Activated CD4-positive, CD25-positive, alpha-beta regulatory T cell treated with anti-CD3 and anti-CD28 coated beads, Interleukin-2, amount 50 U/mL, for 16 hours (primary cell): ENCODE data around the gene PRPF6.
"Not testable (repeated sequence)": the region's sequence is repeated elsewhere in the genome, so short reads cannot be mapped to it uniquely, and the experiment has no call there.

Source experiments
- DNase-seq: peaks from one replicate; pipeline ENCODE4 v3.0.0-alpha.2; 2020; ENCODE audit warnings: low read depth, low spot score

PRPF6 gene

DNA sequence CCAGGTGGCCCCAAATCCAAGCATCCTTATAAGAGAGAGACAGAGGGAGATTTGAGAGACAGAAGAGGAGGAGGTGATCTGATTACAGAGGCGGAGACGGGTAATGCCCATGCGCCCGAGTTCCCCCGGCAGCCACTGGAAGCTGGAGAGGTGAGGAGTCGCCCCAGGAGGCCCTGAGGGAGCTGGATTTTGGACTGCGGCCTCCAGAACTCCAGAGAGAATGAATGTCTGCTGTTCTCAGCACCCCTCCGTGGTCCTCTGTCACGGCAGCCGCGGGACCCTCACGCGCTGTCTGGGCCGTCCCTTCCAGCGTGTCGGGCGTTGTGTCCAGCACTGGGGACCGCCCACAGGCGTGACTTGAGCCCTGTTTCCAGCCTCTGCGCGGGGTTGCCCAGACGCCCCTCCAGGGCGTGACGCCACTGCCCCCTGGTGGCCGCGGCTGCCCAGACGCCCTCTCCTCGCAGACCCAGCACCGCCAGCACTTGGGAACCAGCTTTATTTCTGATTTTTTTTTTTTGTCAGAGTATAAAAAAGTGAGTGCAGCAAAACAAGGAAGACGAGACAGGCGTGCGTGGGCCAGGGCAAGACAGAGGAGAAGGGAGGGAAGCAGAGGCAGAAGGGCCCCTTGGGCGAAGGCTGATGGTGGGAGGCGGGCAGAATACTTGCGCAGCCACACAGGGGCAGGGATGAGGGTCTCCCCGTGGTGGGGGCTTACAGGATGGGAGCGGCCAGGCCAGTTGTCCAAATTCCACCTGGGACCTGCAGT lies 7.1 kb upstream of the PRPF6 start:
- no peak for DNase-seq

DNA sequence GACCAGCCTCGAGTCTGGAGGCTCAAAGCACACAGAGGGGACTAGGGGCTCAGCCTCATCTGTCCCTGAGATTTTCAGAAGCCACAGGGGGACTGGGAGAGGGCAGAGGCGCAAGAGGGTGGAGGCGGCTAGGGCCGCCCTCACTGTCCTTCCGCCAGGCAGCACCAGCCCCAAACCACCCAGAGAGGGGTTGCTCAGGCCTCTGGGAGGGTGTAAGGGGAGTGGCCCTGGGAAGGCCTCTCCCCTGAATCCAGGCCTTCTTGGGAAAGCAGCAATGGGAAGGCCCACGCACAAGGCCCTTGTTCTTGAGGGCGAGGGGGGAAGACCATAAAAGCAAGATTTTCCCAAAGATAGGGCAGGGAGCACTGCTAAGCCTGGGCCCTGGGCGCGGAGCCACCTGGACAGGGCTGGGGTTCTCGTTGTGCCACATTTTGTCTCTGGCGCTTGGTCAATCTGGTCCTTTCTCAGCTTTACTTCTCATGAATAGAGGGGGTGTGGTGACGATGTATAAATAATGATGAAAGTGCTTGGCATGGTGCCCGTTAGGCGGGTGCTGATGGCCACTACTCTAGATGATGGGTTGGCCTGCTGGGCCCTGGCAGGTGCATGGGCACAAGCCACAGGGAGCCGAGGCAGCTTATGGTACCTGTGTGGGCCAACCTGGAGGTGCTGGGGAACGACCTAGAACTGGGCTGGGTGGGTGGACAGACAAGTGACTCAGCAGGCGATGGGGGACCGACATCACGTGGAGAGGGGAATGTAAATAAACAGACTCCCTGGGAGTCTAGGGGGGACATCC lies 6.3 kb upstream of the PRPF6 start:
- no peak for DNase-seq

DNA sequence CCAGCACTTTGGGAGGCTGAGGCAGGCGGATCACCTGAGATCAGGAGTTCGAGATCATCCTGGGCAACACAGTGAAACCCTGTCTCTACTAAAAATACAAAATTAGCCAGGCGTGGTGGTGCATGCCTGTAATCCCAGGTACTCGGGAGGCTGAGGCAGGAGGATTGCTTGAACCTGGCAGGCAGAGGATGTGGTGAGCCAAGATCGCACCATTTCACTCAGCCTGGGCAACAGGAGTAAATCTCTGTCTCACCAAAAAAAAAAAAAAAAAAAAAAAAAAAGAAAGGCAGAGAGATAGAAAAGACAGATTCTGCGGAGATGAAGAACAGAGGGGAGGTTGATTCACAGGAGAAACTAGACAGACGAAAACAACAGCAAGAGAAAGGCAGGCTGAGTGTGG lies 4.4 kb upstream of the PRPF6 start:
- not testable (repeated sequence) for DNase-seq

DNA sequence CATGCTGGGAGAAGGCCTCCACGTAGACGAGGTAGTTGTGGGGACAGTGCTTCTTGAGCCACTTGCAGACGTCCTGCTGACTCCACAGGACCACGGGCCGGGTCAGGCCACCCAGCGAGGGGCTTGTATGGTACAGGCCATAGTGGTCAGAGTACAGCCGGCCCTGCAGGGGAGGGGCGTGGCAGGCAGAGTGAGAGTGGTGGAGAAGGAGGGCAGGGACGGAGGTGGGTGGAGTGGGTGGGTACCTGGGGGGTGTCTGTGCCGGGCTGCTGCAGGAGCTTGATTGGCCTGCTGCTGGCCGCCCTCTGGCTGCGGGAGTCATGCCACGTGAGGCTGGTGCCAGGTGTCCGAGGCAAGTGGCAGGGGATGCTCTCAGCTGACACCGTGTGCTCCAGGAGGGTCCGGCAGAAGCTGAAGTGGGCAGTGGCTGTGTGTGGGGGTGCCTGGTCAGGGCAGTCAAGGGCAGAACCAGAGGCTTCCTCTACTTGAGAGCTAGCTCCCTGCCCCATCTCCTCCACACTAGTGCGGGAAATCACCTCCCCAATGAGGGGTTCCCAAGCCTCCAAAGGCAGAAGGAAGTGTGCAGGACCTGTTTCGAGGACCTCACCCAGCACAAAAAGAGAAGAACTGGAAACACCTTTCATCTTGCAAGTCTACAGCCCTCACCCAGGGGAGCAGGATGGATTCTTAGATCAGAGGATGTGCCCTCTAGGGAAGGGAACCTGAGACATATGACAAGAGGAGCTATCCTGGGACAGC lies 3.8 kb upstream of the PRPF6 start:
- DNase-seq, result no peak

DNA sequence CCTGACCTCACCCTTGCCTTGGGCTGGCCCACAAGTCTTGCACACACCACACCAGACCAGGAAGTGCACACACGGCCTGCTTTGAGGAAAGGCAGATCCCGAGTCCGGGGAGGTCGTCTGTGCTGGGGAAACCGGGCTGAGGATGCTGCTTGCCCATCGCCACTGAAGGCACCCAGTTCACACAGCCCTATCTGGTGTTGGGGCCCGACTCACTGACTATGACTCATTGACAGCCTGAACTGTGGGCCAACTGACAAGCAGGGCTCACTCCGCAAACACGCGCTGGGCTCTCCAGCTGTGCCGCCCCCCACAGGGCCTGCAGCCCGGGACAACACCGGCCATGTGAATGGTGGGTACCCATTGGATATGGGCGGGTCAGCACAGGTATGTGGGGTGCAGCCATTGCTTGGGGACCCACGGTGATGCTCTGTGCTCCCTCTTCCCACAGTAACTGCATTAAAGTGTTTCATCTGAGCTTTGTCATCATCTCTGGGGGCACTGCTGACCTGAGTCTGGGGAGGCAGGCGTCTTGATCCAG lies 3.1 kb upstream of the PRPF6 start:
- DNase-seq, result no peak

DNA sequence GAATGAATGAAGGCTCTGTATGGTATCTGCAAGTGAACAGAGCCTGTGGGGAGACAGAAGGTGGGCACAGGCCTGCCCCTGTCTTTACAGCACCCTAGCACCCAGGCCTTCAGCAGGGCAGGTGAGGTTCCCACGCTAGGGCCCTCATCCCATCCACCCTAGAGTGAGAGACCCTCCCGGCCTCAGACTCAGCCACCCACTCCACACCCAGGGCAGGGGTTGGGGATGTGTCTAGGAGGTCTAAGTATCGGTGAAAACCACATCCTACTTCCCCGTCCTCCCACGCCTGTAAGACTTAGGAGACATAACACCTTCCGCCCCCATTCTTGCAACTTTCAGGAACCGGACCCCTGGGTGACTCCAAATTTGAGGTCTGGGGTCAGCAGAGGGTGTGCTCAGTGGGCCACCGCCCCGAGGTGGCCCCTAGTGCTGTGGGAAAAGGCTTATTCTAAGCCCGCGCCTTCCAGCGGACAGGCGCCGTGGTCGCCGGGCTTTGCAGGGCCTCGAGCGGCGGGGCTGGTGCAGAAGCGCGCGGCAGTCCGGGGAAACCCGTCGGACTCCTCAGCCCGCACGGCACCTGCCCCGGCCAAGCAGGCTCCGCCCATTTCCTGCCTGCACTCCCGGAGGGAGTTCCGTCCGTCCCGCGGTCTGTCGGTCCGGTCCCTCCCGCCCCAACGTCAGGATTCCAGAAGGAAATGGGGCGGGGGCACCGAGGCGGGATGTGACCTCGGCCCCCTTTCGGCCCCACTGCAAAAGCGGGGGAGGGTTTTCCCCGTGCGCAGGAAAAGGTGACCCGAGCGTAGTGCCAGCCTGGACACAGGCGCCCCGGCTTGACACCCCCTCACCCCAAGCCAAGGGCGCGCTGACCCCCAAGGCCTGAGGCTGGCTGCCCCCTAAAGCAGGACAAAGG lies 2.4 kb upstream of the PRPF6 start:
- no peak for DNase-seq

DNA sequence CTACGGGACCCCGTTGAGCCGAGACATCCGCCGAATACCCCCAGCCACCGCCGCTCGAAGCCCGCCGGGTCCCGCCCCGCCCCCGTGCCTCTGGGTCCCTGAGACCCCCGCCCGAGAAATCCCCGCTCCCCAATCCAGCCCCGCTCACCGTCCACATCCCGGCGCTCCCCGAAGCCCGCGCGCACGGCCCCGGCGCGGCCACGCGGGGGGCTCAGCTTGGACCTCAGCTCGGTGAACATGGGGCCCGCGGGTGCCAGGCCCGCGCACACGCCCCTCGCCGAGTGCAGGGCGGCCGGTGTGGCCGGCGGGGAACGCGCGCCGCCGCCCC lies 1.7 kb upstream of the PRPF6 start:
- DNase-seq, result no peak

DNA sequence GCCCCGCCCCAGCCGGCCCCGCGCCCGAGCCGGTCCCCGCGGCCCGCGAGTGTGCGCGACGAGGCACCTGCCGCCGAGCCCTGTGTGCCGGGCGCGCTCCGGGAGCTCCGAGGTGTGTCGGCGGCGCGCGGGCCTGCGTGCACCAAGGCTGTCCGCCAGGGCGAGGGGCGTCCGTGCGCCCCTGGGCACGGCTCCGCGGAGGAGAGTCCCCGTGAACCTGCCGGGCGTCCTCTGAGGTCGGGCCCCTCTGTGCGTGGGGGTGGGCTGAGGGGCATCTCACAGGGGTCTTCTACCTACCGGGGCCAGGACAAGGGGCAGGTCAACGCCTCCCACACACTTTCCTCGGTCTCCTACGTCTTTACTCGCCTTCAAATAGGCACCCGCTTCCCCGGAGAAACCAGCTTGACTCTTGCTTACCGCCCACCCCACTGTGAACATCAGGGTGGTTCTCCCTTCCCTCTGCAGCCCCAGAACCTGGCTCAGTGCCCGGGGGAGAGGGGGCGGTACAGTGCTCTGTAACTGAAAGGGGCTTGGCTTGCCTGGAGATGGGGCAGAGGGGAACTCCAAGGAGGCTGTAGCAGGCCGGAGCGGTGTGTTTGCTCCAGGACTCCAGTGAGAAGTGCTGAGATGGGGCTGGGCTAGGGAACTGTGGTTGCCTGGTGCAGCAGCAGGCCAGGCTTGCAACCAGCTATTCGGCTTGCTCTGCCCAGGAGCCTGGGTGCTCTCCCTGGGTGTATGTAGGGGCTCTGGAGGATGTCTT lies 1.2 kb upstream of the PRPF6 start, which contains the start of gene SAMD10:
Gene SAMD10 (minus strand): TSS at position 86 of the 760 bp plus-strand sequence. CDS start 175 bp downstream, outside the sequence.
- no peak for DNase-seq

DNA sequence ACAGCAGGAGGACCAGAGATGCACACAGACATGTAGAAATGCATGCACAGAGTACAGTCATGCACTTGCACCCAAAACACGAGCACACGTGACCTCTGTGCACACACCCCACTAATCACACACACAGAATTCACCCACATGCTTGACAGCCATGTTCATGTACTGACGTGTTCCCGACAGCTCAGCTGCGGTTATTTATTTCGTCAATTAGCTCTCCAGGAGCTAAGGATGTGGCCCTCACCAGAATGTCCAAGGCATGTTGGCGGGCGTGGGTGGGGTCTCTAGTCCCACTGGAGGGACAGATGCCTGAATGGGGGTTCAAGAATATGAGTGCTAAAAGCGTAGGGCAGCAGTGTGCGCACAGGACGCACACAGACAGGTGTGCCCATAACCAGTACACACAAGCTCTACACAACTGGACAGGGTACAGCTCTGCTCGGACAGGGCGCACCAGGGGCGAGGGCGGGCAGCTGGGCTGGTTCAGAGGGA lies 571 bp upstream of the PRPF6 start:
- no peak for DNase-seq

DNA sequence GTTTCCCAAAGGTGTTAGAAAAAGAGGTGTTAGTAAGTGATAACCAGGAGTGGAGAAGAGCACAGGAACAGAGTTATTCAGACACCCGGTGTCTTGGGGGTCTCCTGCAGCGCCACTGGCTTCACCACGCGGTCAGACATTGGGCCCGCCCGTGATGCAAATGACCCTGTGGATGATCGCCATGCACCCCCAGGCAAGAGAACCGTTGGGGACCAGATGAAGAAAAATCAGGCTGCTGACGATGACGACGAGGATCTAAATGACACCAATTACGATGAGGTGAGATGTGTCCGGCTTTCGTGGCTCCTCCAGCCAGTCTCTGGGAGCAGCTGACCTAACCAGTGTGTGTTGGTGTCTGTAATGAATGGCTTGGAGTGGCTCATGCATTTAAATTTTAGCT lies 2.0 kb downstream of the PRPF6 start:
- DNase-seq, result no peak

DNA sequence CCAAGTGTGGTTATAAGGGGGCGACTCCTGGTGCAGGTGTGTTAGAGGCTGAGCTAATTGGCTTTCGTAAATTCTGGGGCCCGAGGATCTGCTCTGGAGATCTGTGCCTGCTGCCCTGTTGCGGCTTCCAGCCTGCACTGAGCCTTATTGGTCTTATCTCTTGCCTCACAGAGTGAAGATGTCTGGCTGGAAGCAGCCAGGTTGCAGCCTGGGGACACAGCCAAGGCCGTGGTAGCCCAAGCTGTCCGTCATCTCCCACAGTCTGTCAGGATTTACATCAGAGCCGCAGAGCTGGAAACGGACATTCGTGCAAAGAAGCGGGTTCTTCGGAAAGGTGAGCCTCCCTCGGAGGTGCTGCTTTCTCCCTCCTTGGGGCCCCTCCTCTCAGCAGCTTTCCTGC lies 20.0 kb downstream of the PRPF6 start:
- DNase-seq, result no peak

DNA sequence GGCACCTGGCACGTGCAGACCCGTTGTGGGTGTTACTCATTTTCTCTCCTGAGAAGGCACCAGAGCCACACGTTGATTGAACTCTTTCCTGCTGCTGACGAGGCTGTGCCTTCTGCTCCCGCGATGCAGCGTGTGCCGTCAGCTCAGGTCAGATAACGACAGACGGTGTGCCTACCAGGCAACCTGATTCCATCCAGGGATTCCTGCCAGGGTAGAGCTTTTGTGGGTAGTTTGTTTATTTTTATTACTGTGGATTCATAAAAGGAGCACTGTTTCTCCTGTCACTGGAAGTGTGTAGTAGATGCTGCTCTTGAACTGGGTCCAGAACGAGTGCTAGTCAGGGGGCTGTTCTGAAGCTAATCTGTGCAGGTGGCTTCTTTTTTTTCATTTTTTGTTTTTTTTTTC lies 20.7 kb downstream of the PRPF6 start:
- no peak for DNase-seq

DNA sequence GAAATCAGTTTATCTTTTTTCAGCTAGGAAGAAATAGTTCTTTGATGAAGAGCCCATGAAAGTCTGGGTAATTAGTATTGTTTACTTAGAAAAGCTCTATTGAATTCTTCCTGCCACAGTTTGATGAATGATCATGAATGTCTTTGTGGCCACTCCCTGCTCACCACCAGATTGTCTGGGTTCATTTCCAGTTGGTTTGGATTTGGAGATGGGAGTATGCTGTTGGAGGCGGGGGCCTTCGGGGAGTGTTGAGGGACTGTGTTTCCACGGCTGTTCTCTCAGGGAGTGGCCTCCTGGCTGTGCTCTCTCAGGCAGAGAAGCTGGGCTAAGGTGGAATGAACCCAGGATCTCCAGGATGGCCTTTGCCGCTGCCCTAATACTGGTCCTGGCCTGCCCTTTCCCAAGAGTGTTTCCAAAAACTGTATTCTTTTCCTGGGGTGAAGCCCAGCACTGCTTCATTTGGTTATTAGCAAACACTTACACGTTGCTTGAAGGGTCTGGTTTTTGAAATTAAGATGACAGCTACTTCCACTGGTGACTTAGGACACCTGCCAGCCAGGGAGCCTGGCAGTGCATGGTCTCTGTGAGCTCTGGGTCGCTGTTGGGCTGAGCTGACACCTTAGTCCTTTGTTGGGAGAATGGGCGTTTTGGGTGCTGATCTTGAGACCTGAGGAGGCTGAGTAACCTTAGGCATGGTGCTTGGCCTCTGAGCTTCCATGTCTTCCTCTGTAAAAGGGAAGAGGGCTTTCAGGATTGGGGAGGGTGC lies 23.2 kb downstream of the PRPF6 start:
- no peak for DNase-seq

DNA sequence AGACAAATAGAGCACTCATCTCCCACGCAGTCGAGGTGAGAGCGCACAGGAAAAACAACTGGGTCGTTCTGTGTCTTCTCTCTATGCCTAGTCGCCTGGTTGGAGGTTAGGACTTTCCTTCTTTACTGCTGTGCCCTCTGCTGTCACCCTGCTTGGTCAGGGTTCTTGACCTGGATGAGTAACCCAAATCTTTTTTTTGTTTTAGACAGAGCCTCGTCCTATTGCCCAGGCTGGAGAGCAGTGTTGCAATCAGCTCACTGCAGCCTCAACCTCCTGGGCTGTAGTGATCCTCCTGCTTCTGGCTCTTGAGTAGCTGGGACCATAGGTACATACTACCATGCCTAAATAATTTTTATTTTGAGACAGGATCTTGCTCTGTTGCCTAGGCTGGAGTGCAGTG lies 24.5 kb downstream of the PRPF6 start:
- no peak for DNase-seq

DNA sequence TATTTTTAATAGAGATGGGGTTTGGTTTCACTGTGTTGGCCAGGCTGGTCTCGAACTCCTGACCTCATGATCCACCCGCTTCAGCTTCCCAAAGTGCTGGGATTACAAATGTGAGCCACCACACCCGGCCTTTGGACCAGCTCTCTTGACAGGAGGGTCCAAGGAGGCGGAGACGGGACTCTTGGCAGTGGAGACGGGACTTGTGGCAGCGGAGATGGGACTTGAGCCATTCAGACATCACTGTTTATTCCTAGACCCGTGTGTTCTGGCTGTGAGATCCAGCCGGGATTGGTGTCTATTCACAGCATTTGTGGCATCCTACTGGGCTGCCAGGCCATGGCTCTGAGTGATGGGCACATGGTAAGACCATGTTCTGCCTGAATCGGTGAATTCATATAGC lies 25.6 kb downstream of the PRPF6 start:
- DNase-seq, result no peak

DNA sequence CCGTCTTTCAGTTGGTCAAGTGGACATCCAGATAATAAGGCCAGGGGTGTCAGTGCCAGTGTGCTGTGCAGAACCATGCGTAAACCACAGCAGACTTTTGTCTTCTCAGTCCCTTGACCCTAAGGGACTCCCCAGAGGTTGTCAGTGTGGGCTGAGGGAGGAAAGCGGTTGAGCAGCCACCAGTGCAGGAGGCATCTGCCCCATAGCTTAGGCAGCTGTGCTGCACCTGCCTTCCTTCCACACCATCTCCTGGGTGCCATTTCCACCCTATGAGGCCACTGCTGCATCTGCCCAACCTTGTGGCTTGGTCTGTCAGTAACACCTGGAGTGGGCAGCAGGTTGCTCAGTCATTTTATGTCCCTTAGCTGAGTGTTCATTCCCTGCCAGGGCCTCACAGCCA lies 26.0 kb downstream of the PRPF6 start:
- no peak for DNase-seq

DNA sequence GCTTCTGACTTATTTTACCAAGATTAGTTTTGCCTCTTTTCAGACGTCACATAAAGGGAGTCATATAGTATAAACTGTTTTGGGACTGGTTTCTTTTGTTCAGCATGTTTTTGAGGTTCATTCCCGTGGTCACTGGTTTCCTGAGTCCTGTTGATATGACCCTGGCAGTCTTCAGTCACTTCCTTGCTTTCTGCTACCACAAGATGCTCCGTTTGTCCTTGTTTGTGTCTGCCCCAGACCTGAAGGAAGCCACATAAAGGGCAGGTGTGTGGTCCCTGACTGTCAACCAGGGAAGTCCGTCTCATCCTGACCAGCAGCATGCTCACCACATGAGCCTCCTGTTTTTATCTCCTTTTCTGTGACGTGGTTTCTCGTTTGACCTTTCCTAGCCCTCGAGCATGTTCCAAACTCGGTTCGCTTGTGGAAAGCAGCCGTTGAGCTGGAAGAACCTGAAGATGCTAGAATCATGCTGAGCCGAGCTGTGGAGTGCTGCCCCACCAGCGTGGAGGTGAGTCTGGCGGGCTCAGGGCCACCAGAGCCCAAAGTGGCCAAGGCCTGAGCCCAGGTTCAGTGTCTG lies 29.0 kb downstream of the PRPF6 start:
- no peak for DNase-seq

DNA sequence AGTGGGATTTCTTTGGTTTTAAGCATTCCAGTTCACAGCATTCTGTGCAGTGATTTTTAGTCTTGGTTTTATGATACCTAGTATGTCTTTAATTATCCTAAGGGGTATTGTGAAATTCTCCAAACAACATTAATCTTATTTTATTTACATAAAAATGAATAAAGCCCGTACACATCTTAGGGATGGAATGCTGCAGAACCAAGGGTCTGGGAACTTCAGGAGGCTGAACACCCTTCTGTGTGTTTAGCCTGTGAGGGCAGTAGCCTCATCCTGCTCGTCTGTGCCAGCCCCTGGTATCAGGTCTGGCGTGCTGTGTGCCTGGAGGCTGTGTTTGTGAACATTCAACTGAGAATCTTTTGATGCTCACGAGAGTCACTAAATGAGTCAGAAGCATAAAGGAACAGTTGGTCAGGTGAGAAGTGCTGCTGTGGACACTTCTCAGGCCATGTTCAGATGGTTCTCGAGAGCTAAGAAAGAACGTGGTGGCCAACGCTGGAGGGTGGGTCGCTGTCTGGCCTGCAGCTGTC lies 29.8 kb downstream of the PRPF6 start:
- no peak for DNase-seq

DNA sequence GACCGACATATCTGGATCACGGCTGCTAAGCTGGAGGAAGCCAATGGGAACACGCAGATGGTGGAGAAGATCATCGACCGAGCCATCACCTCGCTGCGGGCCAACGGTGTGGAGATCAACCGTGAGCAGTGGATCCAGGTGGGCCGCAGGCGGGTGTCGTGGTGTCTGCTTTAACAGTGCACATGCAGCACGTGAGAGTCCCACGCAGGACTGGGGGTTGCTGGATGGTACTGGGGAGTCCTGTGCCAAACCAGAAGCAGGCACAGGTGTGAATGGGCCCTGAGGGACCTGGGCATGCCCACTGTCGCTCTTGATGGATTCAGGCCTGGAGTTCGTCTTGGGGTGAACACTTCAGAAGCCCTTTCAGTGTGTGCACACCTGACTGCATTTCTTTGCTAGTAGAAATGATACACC lies 30.4 kb downstream of the PRPF6 start:
- no peak for DNase-seq
